Measurements from ENCODE around the gene MUC15. TPM values are rescaled to one million over a fixed set of nuclear protein-coding genes. Genes with fewer than 3 reads are reported as not detected.

MUC15 gene
- total and polyA plus RNA-seq, 2 donors (not counting 1 experiment from before 2014, with no cell fraction given) = not detected

DNA sequence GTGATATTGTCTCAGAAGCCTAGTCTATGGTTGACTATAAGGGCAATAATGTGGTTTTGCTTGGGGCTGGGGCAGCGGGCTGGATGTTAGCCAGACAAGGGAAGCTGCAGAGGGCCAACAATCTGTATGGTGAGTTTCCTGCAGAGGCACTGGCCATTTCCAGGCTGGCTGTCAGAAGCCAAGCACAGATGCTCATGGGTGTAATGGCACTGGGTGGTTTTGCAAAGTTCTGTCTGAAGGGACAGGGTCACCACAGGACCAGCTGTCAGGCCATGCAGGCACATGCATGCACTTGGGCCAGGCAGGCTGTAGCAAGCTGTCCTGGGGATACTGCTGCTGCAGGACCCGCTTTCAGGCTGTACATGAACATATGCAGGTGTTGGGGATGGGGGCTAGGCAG is 41.7 kb upstream of the MUC15 start:
- POLR2A ChIA-PET = no interaction called here
- H3K27me3 Mint-ChIP-seq = no peaks in the 10 kb centered on the region
- Histone ChIP-seq H2AFZ (ENCODE audit: insufficient read depth, low read depth, low read length, poor library complexity, severe bottlenecking) (no peak overlapping the region), H3K36me3 (replicated peaks in 1 of 2; ENCODE audit: control extremely low read depth in 1 of 2, control insufficient read depth in 1 of 2, extremely low read depth in 1 of 2, insufficient read depth in 2 of 2, low read length in 1 of 2) (no peaks in the 10 kb centered on the region), H3K27me3 (replicated peaks in 1 of 4; ENCODE audit: control extremely low read depth in 1 of 4, control insufficient read depth in 3 of 4, insufficient read depth in 4 of 4, low read length in 3 of 4) (no peaks in the 10 kb centered on the region), H3K9ac (ENCODE audit: low read length) (no peak overlapping the region), H3K27ac (ENCODE audit: low read length in 2 of 2) (no peak overlapping the region), H3K9me3 (ENCODE audit: control extremely low read depth in 1 of 3, control insufficient read depth in 2 of 3, insufficient read depth in 1 of 3, low read length in 2 of 3) (peaks cover 0 to 8% (median 0%) of the 10 kb centered on the region in 3 donors), H4K20me1 (ENCODE audit: control insufficient read depth, insufficient read depth, low read length, poor library complexity, severe bottlenecking) (no peaks in the 10 kb centered on the region), H3K79me2 (ENCODE audit: control insufficient read depth, insufficient read depth, low read length) (no peaks in the 10 kb centered on the region), H3K4me3 (ENCODE audit: control extremely low read depth in 1 of 5, extremely low read depth in 1 of 5, insufficient read depth in 1 of 5, low read depth in 2 of 5, low read length in 4 of 5) (no peak overlapping the region), H3K4me1 (ENCODE audit: control insufficient read depth in 2 of 2, insufficient read depth in 2 of 2, low read length in 2 of 2) (no peaks in the 10 kb centered on the region), H3K4me2 (replicated peaks; ENCODE audit: low read depth, low read length, poor library complexity, severe bottlenecking) (no peak overlapping the region)
- ATAC-seq (ENCODE audit: low read depth) (no peak), DNase-seq (no peak)
- peaks cover 3% of the 10 kb centered on the region for H3K9me3 Mint-ChIP-seq (ENCODE audit: insufficient read depth)
- no peaks in the 10 kb centered on the region for H3K4me1 Mint-ChIP-seq
- no peak for TF ChIP-seq EZH2 (IDR thresholded peaks at IDR 0.05; ENCODE audit: borderline replicate concordance, insufficient read depth, low read depth, low read length, poor library complexity, severe bottlenecking)
- TF ChIP-seq, protein P1, sequence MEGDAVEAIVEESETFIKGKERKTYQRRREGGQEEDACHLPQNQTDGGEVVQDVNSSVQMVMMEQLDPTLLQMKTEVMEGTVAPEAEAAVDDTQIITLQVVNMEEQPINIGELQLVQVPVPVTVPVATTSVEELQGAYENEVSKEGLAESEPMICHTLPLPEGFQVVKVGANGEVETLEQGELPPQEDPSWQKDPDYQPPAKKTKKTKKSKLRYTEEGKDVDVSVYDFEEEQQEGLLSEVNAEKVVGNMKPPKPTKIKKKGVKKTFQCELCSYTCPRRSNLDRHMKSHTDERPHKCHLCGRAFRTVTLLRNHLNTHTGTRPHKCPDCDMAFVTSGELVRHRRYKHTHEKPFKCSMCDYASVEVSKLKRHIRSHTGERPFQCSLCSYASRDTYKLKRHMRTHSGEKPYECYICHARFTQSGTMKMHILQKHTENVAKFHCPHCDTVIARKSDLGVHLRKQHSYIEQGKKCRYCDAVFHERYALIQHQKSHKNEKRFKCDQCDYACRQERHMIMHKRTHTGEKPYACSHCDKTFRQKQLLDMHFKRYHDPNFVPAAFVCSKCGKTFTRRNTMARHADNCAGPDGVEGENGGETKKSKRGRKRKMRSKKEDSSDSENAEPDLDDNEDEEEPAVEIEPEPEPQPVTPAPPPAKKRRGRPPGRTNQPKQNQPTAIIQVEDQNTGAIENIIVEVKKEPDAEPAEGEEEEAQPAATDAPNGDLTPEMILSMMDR (IDR thresholded peaks at IDR 0.05) = no peak
- no peak overlapping the region for H3K27ac Mint-ChIP-seq
- intact Hi-C loops (cut with micrococcal nuclease) = no loop called here
- CTCF ChIA-PET = no interaction called here
- no peak overlapping the region for H3K4me3 Mint-ChIP-seq
- 89% methylated on average over 2 of the region's 2 CpGs for WGBS (ENCODE audit: insufficient coverage)

DNA sequence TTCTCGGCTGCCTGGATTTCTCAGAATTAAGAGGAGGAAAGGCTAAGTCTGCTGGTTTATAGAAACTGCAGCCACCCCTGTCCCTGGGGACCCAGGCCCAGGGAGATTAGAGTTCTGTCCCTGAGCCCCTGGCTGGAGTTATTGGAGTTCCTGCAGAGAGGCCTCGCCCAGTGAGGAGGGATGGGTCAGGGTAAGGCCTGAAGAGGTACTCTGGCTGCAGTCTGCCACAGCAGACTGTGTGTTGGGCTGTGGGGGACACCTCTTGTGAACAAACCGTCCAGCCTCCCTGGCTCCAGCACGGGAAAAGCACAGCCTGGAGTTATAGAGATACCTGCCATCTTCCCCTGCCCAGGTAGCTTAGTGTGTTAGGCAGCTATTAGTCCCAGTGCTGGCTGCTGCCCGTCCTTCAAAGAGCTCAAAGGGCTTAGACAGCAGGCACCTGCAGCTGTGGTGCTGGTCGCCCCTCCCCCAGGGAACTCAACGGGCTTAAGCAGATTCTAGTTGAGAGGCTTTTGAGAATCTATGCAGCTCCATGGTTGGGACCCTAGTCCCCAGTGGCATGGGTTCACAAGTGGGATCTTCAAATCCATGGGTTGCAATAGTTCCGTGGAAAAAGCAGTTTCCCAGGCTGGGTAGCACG is 36.6 kb upstream of the MUC15 start:
- H3K36me3 ChIP-seq (replicated peaks in 1 of 2; ENCODE audit: control extremely low read depth in 1 of 2, control insufficient read depth in 1 of 2, extremely low read depth in 1 of 2, insufficient read depth in 2 of 2, low read length in 1 of 2) = no peaks in the 10 kb centered on the region
- H3K27me3 Mint-ChIP-seq = no peaks in the 10 kb centered on the region
- H3K4me1 ChIP-seq (ENCODE audit: control insufficient read depth in 2 of 2, insufficient read depth in 2 of 2, low read length in 2 of 2) = no peaks in the 10 kb centered on the region
- no peak overlapping the region for H3K9ac ChIP-seq (ENCODE audit: low read length)
- no peaks in the 10 kb centered on the region for H3K4me1 Mint-ChIP-seq
- H2AFZ ChIP-seq (ENCODE audit: insufficient read depth, low read depth, low read length, poor library complexity, severe bottlenecking) = no peak overlapping the region
- peaks cover 6% of the 10 kb centered on the region for H3K9me3 Mint-ChIP-seq (ENCODE audit: insufficient read depth)
- H3K79me2 ChIP-seq (ENCODE audit: control insufficient read depth, insufficient read depth, low read length) = no peaks in the 10 kb centered on the region
- H3K9me3 ChIP-seq (ENCODE audit: control extremely low read depth in 1 of 3, control insufficient read depth in 2 of 3, insufficient read depth in 1 of 3, low read length in 2 of 3) = peaks cover 0 to 10% (median 0%) of the 10 kb centered on the region in 3 donors
- intact Hi-C loops (cut with micrococcal nuclease) = no loop called here
- H3K4me3 Mint-ChIP-seq = no peak overlapping the region
- no peaks in the 10 kb centered on the region for H3K27me3 ChIP-seq (replicated peaks in 1 of 4; ENCODE audit: control extremely low read depth in 1 of 4, control insufficient read depth in 3 of 4, insufficient read depth in 4 of 4, low read length in 3 of 4)
- H3K27ac ChIP-seq (ENCODE audit: low read length in 2 of 2) = no peak overlapping the region
- 72% methylated on average over 8 of the region's 9 CpGs for WGBS (ENCODE audit: insufficient coverage)
- H3K27ac Mint-ChIP-seq = no peak overlapping the region
- TF ChIP-seq, protein P1 (IDR thresholded peaks at IDR 0.05) = no peak
- TF ChIP-seq EZH2 (IDR thresholded peaks at IDR 0.05; ENCODE audit: borderline replicate concordance, insufficient read depth, low read depth, low read length, poor library complexity, severe bottlenecking) = no peak
- H4K20me1 ChIP-seq (ENCODE audit: control insufficient read depth, insufficient read depth, low read length, poor library complexity, severe bottlenecking) = no peaks in the 10 kb centered on the region
- ATAC-seq (ENCODE audit: low read depth) (no peak), DNase-seq (no peak)
- ChIA-PET CTCF (no interaction called here), POLR2A (no interaction called here)
- no peak overlapping the region for H3K4me3 ChIP-seq (ENCODE audit: control extremely low read depth in 1 of 5, extremely low read depth in 1 of 5, insufficient read depth in 1 of 5, low read depth in 2 of 5, low read length in 4 of 5)
- no peak overlapping the region for H3K4me2 ChIP-seq (replicated peaks; ENCODE audit: low read depth, low read length, poor library complexity, severe bottlenecking)

Data from B cell (primary cell).